ENCODE measurements around the gene HS3ST4.

DNA sequence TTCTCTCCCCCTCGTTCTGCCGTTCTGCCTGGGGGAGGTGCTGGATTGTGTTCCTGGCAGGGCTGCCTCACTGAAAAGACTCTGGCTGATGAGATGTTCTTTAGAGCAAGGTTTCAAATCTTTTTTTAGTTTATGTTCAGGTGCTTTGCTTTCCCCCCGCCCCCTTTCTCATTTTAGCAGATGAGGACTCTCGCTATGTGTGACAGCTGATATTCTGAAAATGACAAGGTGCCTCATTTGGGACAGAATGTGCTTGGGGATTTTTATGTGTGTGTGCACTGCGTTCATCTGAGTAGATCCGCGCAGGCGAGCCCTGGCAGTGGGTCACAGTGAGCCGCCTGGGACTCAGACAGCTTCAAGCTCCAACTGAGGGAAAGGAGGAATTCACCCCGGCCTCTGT lies 205.9 kb downstream of the HS3ST4 start:
- TF ChIP-seq EP300 (IDR thresholded peaks at IDR 0.05) (no peak), POLR2AphosphoS5 (IDR thresholded peaks at IDR 0.05) (no peak), POLR2A (IDR thresholded peaks at IDR 0.05) (no peak)
- TF ChIP-seq, protein P1, sequence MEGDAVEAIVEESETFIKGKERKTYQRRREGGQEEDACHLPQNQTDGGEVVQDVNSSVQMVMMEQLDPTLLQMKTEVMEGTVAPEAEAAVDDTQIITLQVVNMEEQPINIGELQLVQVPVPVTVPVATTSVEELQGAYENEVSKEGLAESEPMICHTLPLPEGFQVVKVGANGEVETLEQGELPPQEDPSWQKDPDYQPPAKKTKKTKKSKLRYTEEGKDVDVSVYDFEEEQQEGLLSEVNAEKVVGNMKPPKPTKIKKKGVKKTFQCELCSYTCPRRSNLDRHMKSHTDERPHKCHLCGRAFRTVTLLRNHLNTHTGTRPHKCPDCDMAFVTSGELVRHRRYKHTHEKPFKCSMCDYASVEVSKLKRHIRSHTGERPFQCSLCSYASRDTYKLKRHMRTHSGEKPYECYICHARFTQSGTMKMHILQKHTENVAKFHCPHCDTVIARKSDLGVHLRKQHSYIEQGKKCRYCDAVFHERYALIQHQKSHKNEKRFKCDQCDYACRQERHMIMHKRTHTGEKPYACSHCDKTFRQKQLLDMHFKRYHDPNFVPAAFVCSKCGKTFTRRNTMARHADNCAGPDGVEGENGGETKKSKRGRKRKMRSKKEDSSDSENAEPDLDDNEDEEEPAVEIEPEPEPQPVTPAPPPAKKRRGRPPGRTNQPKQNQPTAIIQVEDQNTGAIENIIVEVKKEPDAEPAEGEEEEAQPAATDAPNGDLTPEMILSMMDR (IDR thresholded peaks at IDR 0.05), result no peak

Measured in stomach (tissue), 4 donors.